NCI-H510A treated with DMSO at 0.1 percent for 48 hours (cell line): Measurements from ENCODE around the gene CNOT6L.

Experiments
- DNase-seq: peaks from one replicate; lab custom pipeline; 2025; lab: John Stamatoyannopoulos, UW

The CNOT6L gene

GRCh38 chr4:77820649-77821561 lies 1.7 kb upstream of the CNOT6L start:
- no peak for DNase-seq

DNA sequence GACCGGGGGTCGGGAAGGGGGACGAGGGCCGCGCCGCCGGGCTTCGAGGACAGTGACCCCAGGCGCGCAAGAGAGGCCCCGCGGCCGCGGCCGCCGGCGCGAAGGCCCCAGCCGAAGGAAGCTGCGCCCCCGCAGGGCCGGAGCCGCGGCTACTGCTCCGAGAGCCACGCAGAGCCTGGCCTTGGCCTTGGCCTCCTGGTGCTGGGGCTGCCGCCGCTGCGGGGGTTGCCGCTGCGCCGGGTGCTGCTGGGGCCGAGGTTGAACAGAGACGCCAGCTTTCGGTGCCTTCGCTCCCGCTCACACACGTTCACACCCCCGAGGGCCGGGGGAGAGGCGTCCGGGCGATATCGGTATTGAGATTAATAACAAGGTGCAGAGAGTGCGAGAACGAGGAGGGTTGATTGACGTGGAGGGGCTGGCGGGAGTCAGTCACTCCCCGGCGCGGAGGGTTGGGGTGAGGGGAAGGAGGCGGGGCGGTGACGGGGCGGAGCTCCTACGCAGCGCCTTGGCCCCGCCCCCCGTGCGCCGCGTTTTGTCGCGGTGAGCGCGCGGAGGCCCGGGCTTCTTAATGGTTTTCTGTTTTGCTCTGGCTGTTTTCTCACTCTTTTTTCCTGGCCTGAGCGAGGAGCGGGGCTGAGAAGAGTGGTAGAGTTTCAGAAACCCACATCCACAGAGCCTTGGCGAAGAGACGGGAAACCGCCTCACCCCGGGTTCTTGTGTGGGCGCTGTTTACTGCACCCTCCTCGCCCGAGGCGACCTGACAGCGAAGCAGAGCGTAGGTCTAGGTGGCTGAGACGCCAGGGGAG lies 878 bp upstream of the CNOT6L start:
- peak; percentile 90 for DNase-seq

DNA sequence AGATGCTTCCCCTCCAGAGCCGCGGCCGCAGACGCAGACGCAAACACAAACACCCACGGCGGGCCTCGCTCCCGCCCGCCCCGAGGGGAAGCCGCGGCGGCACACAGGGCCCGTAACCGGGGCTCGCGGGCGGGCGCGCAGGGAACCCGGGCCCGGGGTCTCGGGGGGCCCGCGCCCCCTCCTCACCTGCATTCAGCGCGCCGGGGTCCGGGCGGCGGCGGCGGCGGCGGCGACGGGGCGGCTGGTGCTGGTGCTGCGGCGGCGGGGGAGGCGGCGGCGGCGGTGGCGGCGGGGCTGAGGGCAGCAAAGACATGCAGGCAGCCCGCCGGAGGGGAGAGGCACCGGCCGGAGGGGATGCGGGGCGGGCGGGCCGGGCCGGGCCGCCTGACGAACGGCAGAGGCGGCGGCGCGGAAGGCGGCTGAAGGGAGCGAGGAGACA lies 255 bp upstream of the CNOT6L start:
- DNase-seq, result no peak

DNA sequence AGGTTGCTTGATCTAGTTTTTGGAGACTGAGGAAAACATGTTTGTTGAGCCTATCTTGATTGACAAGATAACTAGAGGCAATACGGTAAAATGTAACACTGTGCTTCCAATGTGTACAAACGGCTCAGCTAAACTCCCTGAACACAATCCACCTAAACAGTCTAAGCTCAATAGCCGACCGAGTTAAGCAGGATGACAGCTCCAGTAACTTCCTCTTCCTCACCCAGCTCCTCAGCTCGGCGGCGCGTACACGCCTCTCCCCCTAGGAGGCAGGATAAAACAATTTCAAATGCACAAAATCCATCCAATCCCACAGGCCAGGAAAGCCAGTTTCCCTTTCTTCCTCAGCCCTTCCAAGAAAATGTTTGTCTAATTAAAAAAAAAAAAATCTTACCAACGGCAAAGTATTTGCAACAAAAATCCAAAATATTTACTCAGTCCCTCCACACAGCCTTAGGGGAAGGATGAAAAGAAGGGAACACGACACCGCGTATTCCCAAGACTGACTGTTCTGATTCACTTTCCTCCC lies 1.0 kb downstream of the CNOT6L start:
- DNase-seq, result peak; percentile 85

DNA sequence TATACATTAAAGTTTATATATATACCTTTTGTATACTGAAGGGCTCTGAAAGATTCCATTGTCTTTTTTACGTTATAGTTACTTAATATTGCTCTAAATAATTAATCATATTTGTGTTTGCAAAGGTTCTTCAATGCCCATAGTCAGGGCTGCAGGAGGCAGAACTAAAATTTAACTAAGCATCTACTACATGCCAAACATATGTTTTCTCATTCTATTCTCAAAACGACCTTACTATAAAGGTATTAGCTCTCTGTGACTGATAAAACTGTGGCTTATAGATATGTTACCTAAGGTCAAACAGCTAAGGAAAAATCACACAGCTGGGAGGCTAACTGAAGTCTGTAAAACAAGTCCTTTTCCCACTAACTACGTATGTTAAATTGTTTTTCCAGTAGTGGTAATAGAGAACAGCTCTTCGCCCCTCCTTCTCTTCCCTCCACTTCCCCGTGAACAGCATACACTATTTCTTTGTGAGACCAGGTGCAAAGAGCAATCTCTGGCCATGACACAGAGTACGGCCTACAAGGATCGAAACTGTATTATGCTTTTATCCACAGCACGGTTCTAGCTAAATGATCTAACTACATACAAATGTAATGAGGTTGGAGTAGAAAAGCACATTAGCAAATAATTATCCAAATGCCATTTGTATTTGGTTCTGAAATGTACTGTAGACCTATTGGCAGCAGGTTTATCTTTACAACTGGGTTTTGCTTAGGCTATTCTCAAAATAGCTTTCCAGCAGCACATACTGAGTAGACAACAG lies 1.7 kb downstream of the CNOT6L start:
- peak; percentile 47 for DNase-seq

GRCh38 chr4:77816546-77816945 lies 2.6 kb downstream of the CNOT6L start:
- DNase-seq, result no peak

- no peak for DNase-seq
Observed at GRCh38 chr4:77815636-77816035, 3.5 kb downstream of the CNOT6L start.

DNA sequence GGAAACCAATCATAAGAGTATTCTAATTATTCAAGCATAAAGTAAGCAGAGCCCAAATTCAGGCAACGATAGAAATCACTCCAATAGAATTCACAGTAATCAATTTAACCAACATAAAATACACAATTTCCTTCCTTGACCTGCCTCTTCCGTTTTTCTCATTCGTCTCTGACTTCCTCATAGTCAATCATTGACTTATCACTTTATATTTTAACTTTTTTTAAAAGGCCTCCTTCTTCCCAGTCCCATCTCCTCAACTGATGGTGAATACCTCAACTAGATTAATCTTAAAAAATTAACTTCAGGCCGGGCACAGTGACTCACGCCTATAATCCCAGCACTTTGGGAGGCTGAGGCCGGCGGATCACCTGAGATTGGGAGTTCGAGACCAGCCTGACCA lies 13.3 kb downstream of the CNOT6L start:
- DNase-seq, result no peak

DNA sequence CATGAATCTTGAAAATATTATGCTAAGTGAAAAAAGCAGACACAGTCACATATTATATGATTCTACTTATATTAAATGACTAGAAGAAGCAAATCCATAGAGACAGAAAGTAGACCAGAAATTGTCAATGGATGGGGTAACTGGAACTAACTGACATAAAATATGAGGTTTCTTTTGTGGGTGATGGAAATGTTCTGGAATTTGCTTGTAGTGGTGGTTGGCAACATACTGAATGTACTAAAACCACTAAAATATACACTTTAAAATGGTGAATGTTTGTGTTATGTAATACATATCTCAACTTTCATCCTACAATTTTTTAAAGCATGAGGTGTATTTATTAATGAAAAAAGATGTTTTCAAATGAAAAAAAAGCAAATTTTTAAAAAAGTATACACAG lies 14.7 kb downstream of the CNOT6L start:
- DNase-seq, result no peak

DNA sequence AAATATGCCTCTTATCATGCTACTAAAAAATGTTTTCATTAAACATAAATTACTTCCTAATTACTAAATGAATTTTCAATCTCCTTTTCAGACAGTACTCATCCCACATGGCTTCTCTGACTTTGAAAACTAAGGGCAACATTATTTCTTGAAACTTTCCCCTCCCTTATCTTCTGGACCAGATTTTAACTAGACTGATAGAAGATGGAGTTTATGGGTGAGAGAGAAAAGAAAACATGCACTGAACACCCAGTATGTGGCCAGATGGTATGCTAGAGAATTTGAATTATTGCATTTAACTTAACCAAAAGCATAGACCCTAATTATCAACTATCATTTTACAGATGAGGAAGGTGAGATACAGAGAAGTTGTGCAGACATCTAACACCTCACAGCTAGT lies 16.8 kb downstream of the CNOT6L start:
- DNase-seq, result no peak

- DNase-seq, result no peak
Observed at GRCh38 chr4:77801260-77801608, 17.9 kb downstream of the CNOT6L start.

DNA sequence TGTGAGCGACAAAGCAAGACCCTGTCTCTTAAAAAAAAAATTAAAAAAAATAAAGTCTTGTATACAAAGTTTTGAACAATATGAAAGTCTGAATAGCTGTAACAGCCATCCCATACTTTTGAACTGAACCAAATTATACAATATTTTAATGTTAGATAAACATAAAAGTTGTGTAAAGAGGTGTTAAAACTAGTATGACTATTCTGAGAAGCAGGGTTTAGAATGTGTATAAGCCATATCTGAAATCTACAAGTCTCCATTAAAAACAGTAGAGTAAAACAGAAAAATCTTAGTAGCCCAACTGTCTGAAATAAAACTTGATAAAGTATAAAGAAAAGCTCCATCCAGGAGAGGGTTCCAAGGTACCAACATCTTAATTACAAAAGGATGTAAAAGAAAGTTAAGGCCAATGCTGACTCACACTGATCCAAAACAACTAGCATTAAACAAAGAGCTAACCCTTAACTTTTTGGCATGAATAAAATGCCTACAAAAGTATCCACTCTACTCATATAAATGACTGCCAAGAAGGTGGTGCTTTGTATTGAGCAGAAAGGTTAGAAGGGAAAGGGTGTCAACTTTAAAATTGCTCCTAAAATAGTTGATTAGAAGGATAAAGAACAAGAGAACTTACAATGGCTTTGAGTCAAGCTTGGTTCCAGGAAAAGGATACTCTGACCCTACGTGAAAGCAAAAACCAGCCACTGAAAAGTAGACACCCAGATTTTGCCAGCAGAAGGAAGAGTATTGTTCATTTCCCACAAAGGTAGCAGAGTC lies 18.5 kb downstream of the CNOT6L start:
- no peak for DNase-seq

GRCh38 chr4:77800077-77800476 lies 19.1 kb downstream of the CNOT6L start:
- no peak for DNase-seq

- no peak for DNase-seq
Observed at GRCh38 chr4:77798385-77798784, 20.8 kb downstream of the CNOT6L start.

- no peak for DNase-seq
Observed at GRCh38 chr4:77797239-77797638, 21.9 kb downstream of the CNOT6L start.

DNA sequence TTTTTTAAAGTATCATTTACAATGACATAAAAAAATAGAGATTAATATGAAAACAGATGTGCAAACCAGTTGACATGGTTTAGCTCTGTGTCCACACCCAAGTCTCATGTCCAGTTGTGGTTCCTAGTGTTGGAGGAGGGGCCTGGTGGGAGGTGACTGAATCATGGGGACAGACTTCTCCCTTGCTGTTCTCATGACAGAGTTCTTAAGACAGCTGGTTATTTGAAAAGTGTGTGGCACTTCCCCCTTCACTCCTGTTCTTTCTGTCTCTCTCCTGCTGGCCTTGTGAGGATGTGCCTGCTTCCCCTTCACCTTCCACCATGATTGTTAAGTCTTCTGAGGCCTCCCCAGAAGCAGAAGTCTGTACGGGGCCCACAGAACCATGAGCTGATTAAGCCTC lies 23.8 kb downstream of the CNOT6L start:
- no peak for DNase-seq

GRCh38 chr4:77790146-77790545 lies 29.0 kb downstream of the CNOT6L start:
- DNase-seq, result no peak

GRCh38 chr4:77788990-77789389 lies 30.2 kb downstream of the CNOT6L start:
- no peak for DNase-seq

GRCh38 chr4:77787969-77788368 lies 31.2 kb downstream of the CNOT6L start:
- DNase-seq, result no peak

GRCh38 chr4:77785669-77786068 lies 33.5 kb downstream of the CNOT6L start:
- DNase-seq, result no peak

DNA sequence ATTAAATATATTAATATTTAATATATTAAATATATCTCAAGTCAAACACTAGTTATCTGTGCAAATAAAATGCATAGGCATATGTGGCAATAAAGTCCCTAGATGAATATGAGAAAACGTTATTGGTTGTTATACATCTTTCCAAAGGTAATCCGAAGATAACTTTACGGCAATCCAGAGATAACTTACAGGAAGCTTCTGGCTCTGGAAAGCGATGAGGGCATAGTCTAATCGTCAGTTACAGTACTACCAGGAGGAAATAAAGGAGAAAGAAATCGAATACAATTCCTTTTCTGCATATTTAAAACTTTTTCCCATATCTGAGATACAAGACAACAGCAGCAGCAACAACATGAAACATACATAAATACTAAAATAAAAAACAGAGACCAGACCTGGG lies 35.3 kb downstream of the CNOT6L start:
- no peak for DNase-seq
